HL-60 (cell line): ENCODE data around the gene RETN.

ENCODE experiments used
- CTCF ChIP-seq: IDR thresholded peaks from one replicate; pipeline ENCODE4 v1.5.1; 2011; ENCODE audit warnings: low read length, control low read depth, inconsistent platforms; ENCODE audit not compliant: insufficient read depth
- POLR2AphosphoS5 ChIP-seq: IDR thresholded peaks from 2 replicates; pipeline ENCODE4 v1.6.1; 2012; ENCODE audit warnings: low read depth
- REST ChIP-seq: IDR thresholded peaks from 2 replicates; pipeline ENCODE4 v1.6.1; 2012; ENCODE audit warnings: low read depth; ENCODE audit not compliant: insufficient replicate concordance

- TF ChIP-seq REST = no peak
- no peak for TF ChIP-seq CTCF
- TF ChIP-seq POLR2AphosphoS5 = peak; percentile 54
Observed at GRCh38 chr19:7629347-7630054, 39.3 kb upstream of the RETN start, which contains the start of the genes PET100 and XAB2.
